Natural killer cell (primary cell): ENCODE data around the gene A3GALT2. TPM values are rescaled to one million over a fixed set of nuclear protein-coding genes. Genes with fewer than 3 reads are reported as not detected.

ENCODE experiments used
- ATAC-seq, 3 donors: fragments of 150-1000 bp in 2 of 3; fragments of 200-7000 bp in 1 of 3; cut with Tn5 transposase; 1 replicate in 1 of 3; 2 replicates in 2 of 3; pipeline ENCODE4 v1.10.0; 2021; ENCODE audit warnings: mild to moderate bottlenecking in 2 of 3, moderate library complexity in 2 of 3
- DNase-seq, 2 donors: peaks; one replicate each; pipeline versions ENCODE4 v3.0.0 to v3.0.0-alpha.2; 2013 to 2021; ENCODE audit warnings: mixed read lengths in 1 of 2
- H3K27ac ChIP-seq: one replicate; pipeline ENCODE4 v1.5.1; 2013; ENCODE audit warnings: mild to moderate bottlenecking, low read length
- H3K27me3 ChIP-seq: one replicate; pipeline ENCODE4 v1.6.1; 2013; ENCODE audit warnings: low read length; ENCODE audit not compliant: control insufficient read depth, insufficient read depth
- H3K36me3 ChIP-seq: one replicate; pipeline ENCODE4 v1.6.1; 2013; ENCODE audit warnings: low read length; ENCODE audit not compliant: control insufficient read depth, insufficient read depth
- H3K4me1 ChIP-seq: one replicate; pipeline ENCODE4 v1.6.1; 2013; ENCODE audit warnings: low read length; ENCODE audit not compliant: control insufficient read depth, insufficient read depth
- H3K4me3 ChIP-seq: one replicate; pipeline ENCODE4 v1.5.1; 2013; ENCODE audit warnings: low read length
- H3K9me3 ChIP-seq: one replicate; pipeline ENCODE4 v1.6.1; 2013; ENCODE audit warnings: low read length; ENCODE audit not compliant: control insufficient read depth, insufficient read depth
- H3K27ac Mint-ChIP-seq, 2 donors: one replicate each; pipeline ENCODE4 v1.8.0; 2022; ENCODE audit warnings: mild to moderate bottlenecking in 2 of 2, mixed read lengths in 2 of 2, moderate library complexity in 1 of 2
- H3K27me3 Mint-ChIP-seq, 2 donors: one replicate each; pipeline ENCODE4 v1.8.0; 2022; ENCODE audit warnings: low read depth in 2 of 2, mixed read lengths in 2 of 2
- H3K36me3 Mint-ChIP-seq: one replicate; pipeline ENCODE4 v1.8.0; 2022; ENCODE audit warnings: mixed read lengths
- H3K4me1 Mint-ChIP-seq, 2 donors: one replicate each; pipeline ENCODE4 v1.8.0; 2022; ENCODE audit warnings: mixed read lengths in 2 of 2
- H3K4me3 Mint-ChIP-seq: one replicate; pipeline ENCODE4 v1.8.0; 2022; ENCODE audit warnings: mild to moderate bottlenecking, moderate library complexity, mixed read lengths
- H3K9me3 Mint-ChIP-seq, 2 donors: one replicate each; pipeline ENCODE4 v1.8.0; 2022; ENCODE audit warnings: mixed read lengths in 2 of 2
- WGBS: methylation state at CpG from one replicate; pipeline ENCODE4 v1.1.7; 2013; ENCODE audit warnings: missing lambda C conversion rate; ENCODE audit not compliant: insufficient coverage; 5-methylcytosine and 5-hydroxymethylcytosine counted together
- intact Hi-C: fragments of 100-400 bp; cut with micrococcal nuclease; formaldehyde crosslinking; loops from one replicate; pipeline ENCODE4 v1.14.2; 2022
- total RNA-seq, 4 donors: library from RNA; stranded (reverse); fragments of 120-200 nt in 1 of 4; gene quantifications; one replicate each; pipeline versions ENCODE4 v1.2.3 to v1.2.4, GENCODE V29; 2013 to 2022
- TF ChIP-seq, protein P1 (sequence below): fragments of 200-600 bp; IDR thresholded peaks from one replicate; pipeline ENCODE4 v1.8.0; 2022; ENCODE audit warnings: antibody characterized with exemption

The A3GALT2 gene
- total RNA-seq, 3 donors from 2014 or later (not counting 1 experiment from before 2014, with no cell fraction given): not detected

DNA sequence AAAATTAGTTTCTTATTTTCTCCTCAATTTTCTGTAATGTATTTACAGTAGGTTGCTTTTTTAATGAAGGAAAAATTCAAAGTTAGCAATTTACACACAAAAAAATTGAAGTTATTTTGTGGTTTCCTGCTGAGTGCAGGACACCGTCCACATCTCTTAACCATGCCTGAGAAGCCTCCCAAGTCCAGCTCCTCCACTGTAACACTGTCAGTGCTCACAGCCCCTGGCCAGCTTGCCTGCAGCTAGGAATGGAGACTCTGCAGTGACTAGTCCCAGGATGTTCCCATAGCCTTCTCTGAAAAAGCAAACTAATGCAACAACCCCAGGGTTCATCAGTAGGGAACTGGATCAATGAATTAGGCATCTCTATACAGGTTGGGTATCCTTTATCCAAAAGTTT, 3.5 kb downstream of the A3GALT2 start:
- 17% methylated on average over 1 of the region's 1 CpG for whole genome bisulfite sequencing
- no peaks in the 10 kb centered on the region for H3K36me3 ChIP-seq
- TF ChIP-seq, protein P1, sequence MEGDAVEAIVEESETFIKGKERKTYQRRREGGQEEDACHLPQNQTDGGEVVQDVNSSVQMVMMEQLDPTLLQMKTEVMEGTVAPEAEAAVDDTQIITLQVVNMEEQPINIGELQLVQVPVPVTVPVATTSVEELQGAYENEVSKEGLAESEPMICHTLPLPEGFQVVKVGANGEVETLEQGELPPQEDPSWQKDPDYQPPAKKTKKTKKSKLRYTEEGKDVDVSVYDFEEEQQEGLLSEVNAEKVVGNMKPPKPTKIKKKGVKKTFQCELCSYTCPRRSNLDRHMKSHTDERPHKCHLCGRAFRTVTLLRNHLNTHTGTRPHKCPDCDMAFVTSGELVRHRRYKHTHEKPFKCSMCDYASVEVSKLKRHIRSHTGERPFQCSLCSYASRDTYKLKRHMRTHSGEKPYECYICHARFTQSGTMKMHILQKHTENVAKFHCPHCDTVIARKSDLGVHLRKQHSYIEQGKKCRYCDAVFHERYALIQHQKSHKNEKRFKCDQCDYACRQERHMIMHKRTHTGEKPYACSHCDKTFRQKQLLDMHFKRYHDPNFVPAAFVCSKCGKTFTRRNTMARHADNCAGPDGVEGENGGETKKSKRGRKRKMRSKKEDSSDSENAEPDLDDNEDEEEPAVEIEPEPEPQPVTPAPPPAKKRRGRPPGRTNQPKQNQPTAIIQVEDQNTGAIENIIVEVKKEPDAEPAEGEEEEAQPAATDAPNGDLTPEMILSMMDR: no peak
- Mint-ChIP-seq H3K27ac (no peak overlapping the region), H3K4me1 (no peaks in the 10 kb centered on the region), H3K4me3 (no peak overlapping the region), H3K27me3 (peaks cover 0 to 10% of the 10 kb centered on the region in 2 donors), H3K9me3 (no peaks in the 10 kb centered on the region), H3K36me3 (no peaks in the 10 kb centered on the region)
- ATAC-seq (no peak), DNase-seq (no peak)
- no peak overlapping the region for H3K27ac ChIP-seq
- no peak overlapping the region for H3K4me3 ChIP-seq
- H3K4me1 ChIP-seq: no peaks in the 10 kb centered on the region
- H3K9me3 ChIP-seq: no peaks in the 10 kb centered on the region
- intact Hi-C loops: no loop called here
- H3K27me3 ChIP-seq: no peaks in the 10 kb centered on the region

DNA sequence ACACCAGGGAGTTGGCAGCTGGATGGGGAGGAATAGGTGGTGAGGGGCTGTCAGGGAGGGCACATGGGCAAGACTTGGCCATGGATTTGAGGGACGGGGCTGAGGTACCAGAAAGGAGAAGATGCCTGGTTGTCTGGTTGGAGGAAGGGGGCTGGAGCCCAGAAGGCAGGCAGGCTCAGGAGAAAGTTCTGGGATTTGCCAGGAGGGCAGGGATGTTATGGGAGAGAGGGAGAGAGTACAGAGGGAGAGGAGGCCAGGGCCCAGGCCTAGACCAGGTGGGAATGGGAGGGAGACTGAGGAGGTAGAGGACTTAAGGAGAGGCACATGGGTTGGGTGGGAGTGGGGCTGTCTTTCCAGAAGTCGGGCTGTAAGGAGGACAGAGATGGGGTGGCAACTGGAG, 4.3 kb downstream of the A3GALT2 start:
- Histone ChIP-seq H3K4me1 (no peaks in the 10 kb centered on the region), H3K4me3 (no peak overlapping the region), H3K27ac (no peak overlapping the region), H3K36me3 (no peaks in the 10 kb centered on the region), H3K9me3 (no peaks in the 10 kb centered on the region), H3K27me3 (no peaks in the 10 kb centered on the region)
- Mint-ChIP-seq H3K4me3 (no peak overlapping the region), H3K4me1 (no peaks in the 10 kb centered on the region), H3K36me3 (no peaks in the 10 kb centered on the region), H3K9me3 (no peaks in the 10 kb centered on the region), H3K27ac (peak overlapping the region in 1 of 2 donors; percentile 44), H3K27me3 (peaks cover 0 to 10% of the 10 kb centered on the region in 2 donors)
- DNase-seq (no peak), ATAC-seq (no peak)
- intact Hi-C loops: no loop called here
- TF ChIP-seq, protein P1: no peak
- WGBS: 87% methylated on average over 2 of the region's 2 CpGs

DNA sequence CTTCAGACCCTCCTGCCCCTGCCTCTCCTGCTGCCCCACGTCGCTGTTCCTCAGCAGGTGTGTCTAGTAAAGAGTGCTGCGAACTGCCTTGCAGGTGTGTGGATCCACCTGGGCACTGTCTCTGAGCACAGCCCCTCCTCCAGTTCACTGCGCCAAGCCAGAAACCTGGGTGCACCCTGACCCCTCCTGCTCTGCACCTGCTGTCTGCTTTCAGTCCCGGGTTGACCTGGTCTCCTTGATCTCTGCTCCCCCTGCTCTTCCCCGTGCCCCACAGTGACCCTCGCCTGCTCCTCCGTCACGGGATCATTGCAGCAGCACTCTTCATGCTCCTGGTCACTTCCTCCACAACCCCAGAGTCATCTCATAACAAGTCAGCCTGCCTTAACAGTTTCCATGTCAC, 6.5 kb downstream of the A3GALT2 start:
- no peaks in the 10 kb centered on the region for H3K36me3 ChIP-seq
- Mint-ChIP-seq H3K4me3 (no peak overlapping the region), H3K9me3 (no peaks in the 10 kb centered on the region), H3K36me3 (no peaks in the 10 kb centered on the region), H3K27me3 (peaks cover 0 to 10% of the 10 kb centered on the region in 2 donors), H3K4me1 (no peaks in the 10 kb centered on the region), H3K27ac (no peak overlapping the region)
- no peaks in the 10 kb centered on the region for H3K4me1 ChIP-seq
- WGBS: 86% methylated on average over 9 of the region's 9 CpGs
- no peaks in the 10 kb centered on the region for H3K9me3 ChIP-seq
- ATAC-seq (no peak), DNase-seq (no peak)
- H3K27me3 ChIP-seq: no peaks in the 10 kb centered on the region
- TF ChIP-seq, protein P1: no peak
- H3K4me3 ChIP-seq: no peak overlapping the region
- intact Hi-C loops: no loop called here
- no peak overlapping the region for H3K27ac ChIP-seq

DNA sequence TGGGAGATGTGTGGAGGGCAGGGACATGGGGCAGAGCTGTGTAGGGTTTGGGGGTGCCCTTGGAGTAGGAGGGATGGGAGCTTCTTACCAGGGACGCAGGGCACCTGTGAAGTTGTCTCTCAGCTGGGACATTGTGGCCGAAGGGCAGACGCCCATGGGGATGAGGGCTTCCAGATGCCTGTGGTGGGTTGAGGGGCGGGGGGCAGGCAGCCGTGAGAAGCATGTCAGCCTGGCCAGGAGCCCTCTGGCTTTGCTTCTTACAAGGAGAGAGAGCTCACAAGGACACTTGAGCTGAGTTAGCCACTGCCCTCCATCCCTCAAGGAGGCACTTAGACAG, 8.5 kb downstream of the A3GALT2 start:
- intact Hi-C loops: no loop called here
- ATAC-seq (no peak), DNase-seq (no peak)
- H3K9me3 ChIP-seq: no peaks in the 10 kb centered on the region
- TF ChIP-seq, protein P1: no peak
- no peaks in the 10 kb centered on the region for H3K27me3 ChIP-seq
- Mint-ChIP-seq H3K27me3 (peaks cover 0 to 6% of the 10 kb centered on the region in 2 donors), H3K4me1 (no peaks in the 10 kb centered on the region), H3K27ac (no peak overlapping the region), H3K4me3 (no peak overlapping the region), H3K36me3 (no peaks in the 10 kb centered on the region), H3K9me3 (no peaks in the 10 kb centered on the region)
- H3K36me3 ChIP-seq: no peaks in the 10 kb centered on the region
- no peak overlapping the region for H3K4me3 ChIP-seq
- WGBS: 91% methylated on average over 5 of the region's 5 CpGs
- no peak overlapping the region for H3K27ac ChIP-seq
- H3K4me1 ChIP-seq: no peaks in the 10 kb centered on the region
